A549 (cell line): ENCODE data around the gene GCG. TPM values are rescaled to one million over a fixed set of nuclear protein-coding genes. Genes with fewer than 3 reads are reported as not detected.

Experiments used
- ATAC-seq, 2 experiments: fragments of 200-7000 bp in 1 of 2; fragments of >200 bp in 1 of 2; cut with Nextera tagmentation in 1 of 2; cut with Tn5 transposase in 1 of 2; 3 replicates each; pipeline versions ENCODE4 v1.8.0 to v1.9.1; 2018 to 2020; ENCODE audit warnings: mild to moderate bottlenecking in 1 of 2, moderate library complexity in 1 of 2
- CTCF ChIA-PET: fragments of 300-600 bp; sonication (Branson Sonifier 250); formaldehyde crosslinking; extraction: SDS; loops from one replicate; lab custom pipeline; 2021; ENCODE audit warnings: antibody characterized with exemption, inconsistent platforms; lab: Yijun Ruan, JAX
- POLR2A ChIA-PET: fragments of 350-600 bp; formaldehyde crosslinking; extraction: SDS; loops from one replicate; lab custom pipeline; 2021; ENCODE audit warnings: antibody characterized with exemption, inconsistent platforms; lab: Yijun Ruan, JAX
- DNase-seq, 2 experiments: peaks; one replicate each; pipeline versions ENCODE4 v3.0.0 to v3.0.0-alpha.2; 2011 to 2016; ENCODE audit warnings: low read depth in 1 of 2, low spot score in 1 of 2
- FAIRE-seq: peaks from 2 replicates; lab custom pipeline; 2011; peaks lifted over from hg19 to GRCh38; lab: Jason Lieb, UNC
- H3K27ac ChIP-seq, 2 experiments: fragments of >200 bp; sonication (Bioruptor Twin); formaldehyde crosslinking; 3 replicates each; pipeline ENCODE4 v1.5.1; 2016 to 2017
- H3K4me1 ChIP-seq: fragments of >200 bp; sonication (Bioruptor Twin); formaldehyde crosslinking; 3 replicates; pipeline ENCODE4 v1.6.1; 2016
- H3K4me2 ChIP-seq: fragments of >200 bp; sonication (Bioruptor Twin); formaldehyde crosslinking; 3 replicates; pipeline ENCODE4 v1.6.1; 2016
- H3K4me3 ChIP-seq: fragments of >200 bp; sonication (Bioruptor Twin); formaldehyde crosslinking; 3 replicates; pipeline ENCODE4 v1.5.1; 2016
- H3K9me3 ChIP-seq: fragments of >200 bp; sonication (Bioruptor Twin); formaldehyde crosslinking; 3 replicates; pipeline ENCODE4 v1.6.1; 2016
- CHD2 ChIP-seq: fragments of 150-350 bp; IDR thresholded peaks from 2 replicates; pipeline ENCODE4 v1.6.1; 2014; ENCODE audit warnings: low read length; ENCODE audit not compliant: partially characterized antibody
- CHD4 ChIP-seq: fragments of 200-600 bp; sonication (generic); IDR thresholded peaks from 2 replicates; pipeline ENCODE4 v1.6.1; 2016; ENCODE audit warnings: antibody characterized with exemption, mild to moderate bottlenecking, borderline replicate concordance
- CTCF ChIP-seq: fragments of >200 bp; sonication (Bioruptor Twin); formaldehyde crosslinking; IDR thresholded peaks from 3 replicates; pipeline ENCODE4 v1.5.1; 2016
- EHF ChIP-seq: fragments of 250-450 bp; sonication (Bioruptor Pico); IDR thresholded peaks from 2 replicates; pipeline ENCODE4 v1.5.0; 2020; ENCODE audit warnings: mild to moderate bottlenecking
- EHMT2 ChIP-seq: fragments of 200-600 bp; sonication (generic); IDR thresholded peaks from 2 replicates; pipeline ENCODE4 v1.6.1; 2016; ENCODE audit warnings: antibody characterized with exemption, low read depth, mild to moderate bottlenecking, moderate library complexity
- ESRRA ChIP-seq: fragments of 150-350 bp; IDR thresholded peaks from 2 replicates; pipeline ENCODE4 v1.6.1; 2014; ENCODE audit warnings: mild to moderate bottlenecking, low read length, borderline replicate concordance
- FOSB ChIP-seq: fragments of 250-450 bp; sonication (Bioruptor Pico); IDR thresholded peaks from 2 replicates; pipeline ENCODE4 v1.5.0; 2020; ENCODE audit warnings: mild to moderate bottlenecking, moderate library complexity
- GATA3 ChIP-seq: IDR thresholded peaks from 2 replicates; pipeline ENCODE4 v1.6.1; 2012; ENCODE audit warnings: borderline replicate concordance
- HOXB13 ChIP-seq: fragments of 250-450 bp; sonication (Bioruptor Pico); IDR thresholded peaks from 2 replicates; pipeline ENCODE4 v1.5.0; 2020; ENCODE audit warnings: low read depth, mild to moderate bottlenecking, moderate library complexity
- KDM5A ChIP-seq: fragments of 200-600 bp; sonication (generic); IDR thresholded peaks from 2 replicates; pipeline ENCODE4 v1.6.1; 2016; ENCODE audit warnings: antibody characterized with exemption, mild to moderate bottlenecking
- MYC ChIP-seq: IDR thresholded peaks from 2 replicates; pipeline ENCODE4 v1.6.1; 2012; ENCODE audit warnings: mild to moderate bottlenecking, inconsistent platforms, low read length, improper control_type of control experiment, borderline replicate concordance
- NR3C1 ChIP-seq: fragments of >200 bp; sonication (Bioruptor Twin); formaldehyde crosslinking; IDR thresholded peaks from 3 replicates; pipeline ENCODE4 v1.6.1; 2017
- RAD21 ChIP-seq, 2 experiments: fragments of >200 bp in 1 of 2; sonication (Bioruptor Twin) in 1 of 2; formaldehyde crosslinking in 1 of 2; IDR thresholded peaks in 1 of 2; conservative IDR thresholded peaks in 1 of 2; 2 replicates in 1 of 2; 3 replicates in 1 of 2; pipeline ENCODE4 v1.6.1; 2012 to 2018; ENCODE audit warnings: inconsistent platforms in 1 of 2
- RARB ChIP-seq: fragments of 250-450 bp; sonication (Bioruptor Pico); IDR thresholded peaks from 2 replicates; pipeline ENCODE4 v1.8.0; 2021; ENCODE audit warnings: mild to moderate bottlenecking, moderate library complexity
- SMC3 ChIP-seq: fragments of >200 bp; sonication (Bioruptor Twin); formaldehyde crosslinking; IDR thresholded peaks from 3 replicates; pipeline ENCODE4 v1.6.1; 2018; ENCODE audit warnings: inconsistent platforms
- TP53 ChIP-seq: fragments of 250-450 bp; sonication (Bioruptor Pico); IDR thresholded peaks from 2 replicates; pipeline ENCODE4 v1.5.0; 2021; ENCODE audit warnings: mild to moderate bottlenecking, moderate library complexity
- ZFP36 ChIP-seq: fragments of 450-650 bp; IDR thresholded peaks from 2 replicates; pipeline ENCODE4 v1.6.1; 2014; ENCODE audit warnings: borderline replicate concordance; ENCODE audit not compliant: partially characterized antibody
- WGBS: methylation state at CpG from one replicate; pipeline ENCODE4 v1.1.6; 2017; ENCODE audit errors: missing lambda C conversion rate; 5-methylcytosine and 5-hydroxymethylcytosine counted together
- polyA plus RNA-seq, 4 experiments: library from polyadenylated mRNA; depleted of rRNA in 3 of 4; stranded (reverse); fragments of >200 nt; fragmentation: RNase III in 1 of 4; extraction: RNeasy Plus Mini Kit Qiagen cat#74134 plus additional on column Dnase treatment in 1 of 4; gene quantifications; 2 replicates in 3 of 4; 3 replicates in 1 of 4; pipeline ENCODE4 v1.2.3, GENCODE V29; 2011 to 2017

GCG gene
- polyA plus RNA-seq, 2 of the 4 experiments (the other 2 are of a cell fraction): not detected

GRCh38 chr2:162185541-162186232, 33.6 kb upstream of the GCG start (continued):
- TF ChIP-seq CTCF: no peak
- no peak for TF ChIP-seq EHF
- no peak for TF ChIP-seq NR3C1
- no peak for TF ChIP-seq CHD4
- TF ChIP-seq KDM5A: no peak
- no peak for TF ChIP-seq RAD21 (conservative IDR thresholded peaks at IDR 0.05 in 1 of 2, IDR thresholded peaks at IDR 0.05 in 1 of 2)
- TF ChIP-seq MYC: no peak
- no peak for TF ChIP-seq RARB (CRISPR knock-in tag)

- no peak for TF ChIP-seq CHD2
- TF ChIP-seq CHD4: no peak
- TF ChIP-seq FOSB: no peak
- TF ChIP-seq EHMT2: no peak
- no peak for TF ChIP-seq TP53
- no peak for TF ChIP-seq SMC3
- TF ChIP-seq ZFP36: no peak
- TF ChIP-seq GATA3: no peak
- no peak for TF ChIP-seq NR3C1
- TF ChIP-seq HOXB13 (CRISPR knock-in tag): no peak
- TF ChIP-seq ESRRA: no peak
- ChIA-PET POLR2A (no interaction called here), CTCF (interaction anchor here (0.5 to 1.1 kb wide), 2 partner anchors 86 to 114 kb away, joined by 4 read pairs; no protein-coding TSS in a partner anchor)
- Histone ChIP-seq H3K27ac (no peak overlapping the region), H3K4me3 (no peak overlapping the region), H3K9me3 (no peaks in the 10 kb centered on the region), H3K4me1 (no peaks in the 10 kb centered on the region), H3K4me2 (no peak overlapping the region; the same call in 2 of the 3 replicates)
- WGBS: 9% methylated on average over 2 of the region's 2 CpGs
- ATAC-seq: no peak
- no peak for FAIRE-seq
- no peak for DNase-seq
Observed at GRCh38 chr2:162184821-162185450, 32.9 kb upstream of the GCG start.

- Histone ChIP-seq H3K4me1 (no peaks in the 10 kb centered on the region), H3K9me3 (no peaks in the 10 kb centered on the region), H3K4me2 (no peak overlapping the region), H3K4me3 (no peak overlapping the region), H3K27ac (no peak overlapping the region)
- ATAC-seq: no peak
- TF ChIP-seq EHMT2 (no peak), GATA3 (no peak)
- WGBS: 79% methylated on average over 6 of the region's 6 CpGs
- ChIA-PET CTCF (interaction anchor here (0.5 kb wide), 1 partner anchor 87 kb away, joined by 4 read pairs; no protein-coding TSS in a partner anchor), POLR2A (no interaction called here)
- FAIRE-seq: no peak
- DNase-seq: no peak
Observed at GRCh38 chr2:162184359-162184758, 32.3 kb upstream of the GCG start.

- no peak overlapping the region for H3K4me3 ChIP-seq
- WGBS: 84% methylated on average over 2 of the region's 2 CpGs
- H3K9me3 ChIP-seq: no peaks in the 10 kb centered on the region
- FAIRE-seq (no peak), DNase-seq (no peak), ATAC-seq (no peak)
- H3K4me1 ChIP-seq: no peaks in the 10 kb centered on the region
- CTCF ChIA-PET: no interaction called here
- POLR2A ChIA-PET: no interaction called here
- no peak overlapping the region for H3K4me2 ChIP-seq
- TF ChIP-seq NR3C1: no peak
- no peak overlapping the region for H3K27ac ChIP-seq
Observed at GRCh38 chr2:162182395-162182794, 30.3 kb upstream of the GCG start.
